GM12891 (cell line): Measurements from ENCODE around the gene RAC3.

Experiments used
- DNase-seq: peaks from one replicate; pipeline ENCODE4 v3.0.0; 2011; ENCODE audit warnings: low spot score; ENCODE audit not compliant: insufficient read length
- FAIRE-seq: peaks from 2 replicates; lab custom pipeline; 2011; peaks lifted over from hg19 to GRCh38; lab: Jason Lieb, UNC
- PAX5 ChIP-seq: IDR thresholded peaks from 2 replicates; pipeline ENCODE4 v1.6.1; 2011; ENCODE audit warnings: low read length, moderate library complexity, mild to moderate bottlenecking; ENCODE audit not compliant: insufficient read depth, severe bottlenecking
- POLR2A ChIP-seq: IDR thresholded peaks from 2 replicates; pipeline ENCODE4 v1.6.1; 2011; ENCODE audit warnings: low read depth, low read length, control low read depth
- POLR2AphosphoS5 ChIP-seq: IDR thresholded peaks from 2 replicates; pipeline ENCODE4 v1.6.1; 2011; ENCODE audit warnings: low read depth, low read length, control low read depth
- POU2F2 ChIP-seq: IDR thresholded peaks from 2 replicates; pipeline ENCODE4 v1.6.1; 2011; ENCODE audit warnings: low read depth, mild to moderate bottlenecking, control low read depth, low read length, moderate library complexity
- SPI1 ChIP-seq: IDR thresholded peaks from 2 replicates; pipeline ENCODE4 v1.6.1; 2011; ENCODE audit warnings: low read depth, low read length, control low read depth
- TAF1 ChIP-seq: IDR thresholded peaks from 2 replicates; pipeline ENCODE4 v1.6.1; 2011; ENCODE audit warnings: low read depth, low read length, control low read depth

RAC3 gene

DNA sequence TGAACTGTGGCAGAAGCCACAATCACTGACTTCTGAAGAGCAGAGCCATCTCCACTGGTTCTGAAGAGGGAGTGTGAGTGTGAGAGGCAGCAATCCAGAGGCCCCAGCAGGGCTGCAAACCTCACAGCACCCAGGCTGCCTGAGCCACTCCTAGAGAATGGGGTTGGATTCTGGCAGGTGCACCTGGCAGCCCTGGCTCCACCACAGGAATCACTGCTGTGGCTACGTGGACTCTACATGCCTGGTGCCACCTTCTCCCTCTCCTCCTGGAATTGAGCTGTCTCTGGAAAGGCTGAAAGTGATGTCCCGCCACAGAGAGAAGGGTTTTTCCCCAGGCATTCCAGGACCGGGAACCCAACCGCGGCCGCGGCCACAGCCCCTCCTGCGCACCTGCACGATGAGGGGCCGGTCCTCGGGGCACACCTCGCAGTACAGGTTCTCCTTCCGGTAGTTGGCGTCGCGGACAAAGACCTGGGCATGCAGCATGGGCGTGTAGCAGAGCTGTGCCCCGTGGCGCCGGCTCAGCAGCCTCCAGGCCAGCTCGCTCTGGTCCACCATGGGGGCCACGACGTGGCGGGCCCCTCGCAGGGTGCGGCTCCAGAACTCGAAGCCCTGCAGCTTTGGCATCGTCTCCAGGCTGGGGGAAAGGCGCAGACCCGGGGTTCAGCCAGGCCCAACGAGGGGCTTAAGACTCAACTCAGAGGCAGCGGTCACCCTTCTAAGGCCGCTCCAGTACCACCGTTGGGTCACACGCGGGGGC, 33.1 kb downstream of the RAC3 start:
- TF ChIP-seq POLR2A (peak; percentile 30; the same call in 1 of the 2 replicates), POU2F2 (no peak)
- DNase-seq (no peak), FAIRE-seq (peak; percentile 51)

DNA sequence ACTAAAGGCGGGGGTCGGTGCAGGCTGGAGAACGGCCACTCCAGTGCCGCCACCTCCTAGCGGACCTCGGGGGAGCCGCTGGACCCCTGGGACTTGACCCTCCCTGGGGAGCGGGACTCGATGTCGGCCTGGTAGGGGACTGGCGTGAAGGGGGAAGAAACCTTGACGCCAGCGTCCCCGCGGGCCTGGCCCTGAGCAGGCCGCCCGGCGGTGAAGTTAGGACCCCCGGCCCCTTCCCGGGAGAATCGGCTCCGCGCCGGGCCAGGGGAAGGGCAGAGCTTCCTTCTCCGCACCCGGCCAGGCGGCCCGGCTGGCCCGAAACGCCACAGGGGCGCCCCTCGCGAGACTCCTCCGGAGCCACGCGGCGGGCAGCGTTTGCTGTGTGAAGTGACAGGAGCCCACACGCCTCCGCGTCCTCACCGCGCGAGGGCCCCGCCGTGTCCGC, 33.7 kb downstream of the RAC3 start:
- no peak for TF ChIP-seq POLR2AphosphoS5
- TF ChIP-seq POU2F2, result no peak
- no peak for TF ChIP-seq TAF1
- TF ChIP-seq POLR2A, result no peak
- no peak for TF ChIP-seq PAX5
- TF ChIP-seq SPI1, result no peak
- DNase-seq (peak; percentile 83), FAIRE-seq (no peak)

DNA sequence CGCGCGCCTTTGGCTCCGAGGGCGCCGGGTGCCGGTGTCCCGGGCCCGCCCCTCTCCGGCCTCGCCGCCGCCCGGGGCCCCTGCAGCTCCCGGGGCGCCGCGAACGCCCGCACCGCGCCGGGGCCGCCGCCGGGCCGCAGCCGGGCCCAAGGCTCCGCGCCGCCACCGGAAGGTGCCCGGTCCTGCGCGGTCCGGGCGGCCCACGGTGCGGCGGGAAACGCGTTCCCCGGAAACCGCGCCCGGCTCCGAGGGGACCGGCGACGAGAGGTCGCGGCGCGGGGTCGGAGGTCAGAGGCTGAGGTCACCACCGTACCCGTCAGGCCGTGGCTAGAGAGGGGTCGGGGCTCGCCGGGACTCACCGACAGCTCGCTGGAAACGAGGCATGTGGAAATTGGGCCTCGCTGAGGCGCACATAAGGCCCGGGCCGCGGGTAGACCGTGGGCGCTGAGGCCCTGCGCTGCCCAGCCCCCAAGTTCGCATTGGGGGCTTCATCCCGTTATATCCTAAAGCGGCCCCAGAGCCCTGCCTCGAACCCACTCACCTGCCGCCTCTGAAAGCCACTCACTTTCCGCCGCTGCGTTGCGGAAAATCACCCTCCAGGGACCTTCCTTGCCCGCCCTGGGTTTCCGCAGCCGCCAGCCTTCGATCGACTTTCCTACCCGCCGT, 34.3 kb downstream of the RAC3 start, which contains the start of gene DUS1L:
DUS1L (minus strand) TSS at position 167 of the 666 bp plus-strand sequence. CDS start 745 bp downstream, outside the sequence.
- peak; percentile 76 for FAIRE-seq
- DNase-seq, result peak; percentile 96
- TF ChIP-seq POLR2A (no peak), POU2F2 (no peak), TAF1 (peak; percentile 75), PAX5 (peak; percentile 79), POLR2AphosphoS5 (no peak)

DNA sequence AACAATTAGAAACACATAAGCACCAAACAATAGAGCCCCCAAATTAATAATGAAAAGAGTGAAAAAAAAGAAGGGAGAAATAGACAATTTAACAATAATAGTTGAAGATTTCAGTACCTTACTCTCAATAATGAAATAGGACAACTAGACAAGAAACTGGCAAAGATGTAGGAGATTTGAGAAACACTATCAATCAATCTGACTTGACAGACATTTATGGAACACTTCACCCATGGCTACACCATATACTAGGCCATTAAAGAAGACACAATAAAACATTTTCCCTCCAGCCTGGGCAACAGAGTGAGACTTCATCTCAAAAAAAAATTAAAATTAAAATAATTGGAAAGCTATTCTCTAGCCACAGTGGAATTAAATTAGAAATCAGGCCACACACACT, 39.1 kb downstream of the RAC3 start:
- DNase-seq (no peak), FAIRE-seq (no peak)
- TF ChIP-seq SPI1 (no peak), PAX5 (no peak), POLR2AphosphoS5 (no peak), TAF1 (no peak), POU2F2 (no peak), POLR2A (no peak)

DNA sequence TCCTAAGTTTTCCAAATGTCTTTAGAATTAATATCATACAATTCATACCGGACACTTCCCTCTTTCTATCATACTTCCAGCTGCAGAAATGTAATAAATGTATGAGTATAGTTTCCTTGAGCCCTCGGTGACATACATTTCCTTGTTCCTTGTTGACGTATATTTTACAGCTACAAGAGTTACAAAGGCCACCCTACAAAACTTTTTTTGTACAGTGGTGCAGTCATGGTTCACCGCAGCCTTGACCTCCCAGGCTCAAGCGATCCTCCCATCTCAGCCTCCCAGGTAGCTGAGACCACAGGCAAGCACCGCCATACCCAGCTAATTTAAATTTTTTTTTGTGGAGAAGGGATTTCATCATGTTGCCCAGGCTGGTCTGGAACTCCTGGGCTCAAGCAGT, 41.3 kb downstream of the RAC3 start:
- FAIRE-seq, result no peak
- no peak for DNase-seq
- TF ChIP-seq TAF1, result no peak
- no peak for TF ChIP-seq PAX5
- no peak for TF ChIP-seq POLR2A

DNA sequence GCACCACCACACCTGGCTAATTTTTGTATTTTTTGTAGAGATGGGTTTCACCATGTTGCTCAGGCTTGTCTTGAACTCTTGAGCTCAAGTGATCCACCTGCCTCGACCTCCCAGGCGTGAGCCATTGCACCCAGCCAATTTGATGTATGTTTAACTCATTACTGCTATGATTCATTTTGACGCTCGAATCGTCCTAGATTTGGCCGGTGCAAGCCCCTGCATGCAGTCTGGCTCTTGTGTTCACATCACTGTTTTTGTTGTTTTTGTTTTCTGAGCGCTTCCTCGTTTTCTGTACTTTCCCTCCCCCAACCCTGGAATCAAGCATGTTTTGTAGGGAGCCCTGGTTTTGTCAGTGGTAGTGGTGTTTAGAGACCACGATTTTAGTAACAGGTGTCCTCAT, 42.0 kb downstream of the RAC3 start:
- FAIRE-seq, result no peak
- TF ChIP-seq POLR2A (no peak), SPI1 (no peak), TAF1 (no peak)
- DNase-seq, result no peak

DNA sequence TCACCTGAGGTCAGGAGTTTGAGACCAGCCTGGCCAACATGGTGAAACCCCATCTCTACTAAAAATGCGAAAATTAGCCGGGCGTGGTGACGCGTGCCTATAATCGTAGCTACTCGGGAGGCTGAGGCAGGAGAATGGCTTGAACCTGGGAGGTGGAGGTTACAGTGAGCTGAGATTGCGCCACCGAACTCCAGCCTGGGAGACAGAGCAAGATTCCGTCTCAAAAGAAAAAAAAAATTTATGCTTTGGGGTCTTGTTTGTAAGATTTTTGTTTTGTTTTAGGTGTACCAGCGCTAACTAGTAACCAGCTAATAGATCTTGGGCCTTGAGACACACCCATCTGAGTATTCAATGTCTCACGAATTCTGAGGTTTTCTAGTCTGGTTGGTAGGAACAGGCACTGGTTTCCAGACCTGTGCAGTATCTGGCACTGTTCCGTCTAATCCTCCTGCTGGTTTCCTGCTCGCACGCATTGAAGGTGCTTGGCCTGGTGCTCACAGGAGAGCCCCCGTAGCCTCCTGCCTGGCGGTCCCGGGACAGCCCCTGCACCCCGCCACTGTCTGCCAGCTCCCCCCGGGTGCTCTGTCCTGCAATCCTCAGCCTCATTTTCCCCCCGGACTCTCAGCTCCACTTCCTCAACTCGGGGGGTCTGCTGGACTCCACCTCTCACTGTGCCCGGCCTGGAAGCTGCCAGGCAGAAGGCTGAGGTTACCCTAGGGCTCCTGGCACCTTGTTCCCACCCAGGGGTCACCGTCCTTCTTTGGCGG, 44.7 kb downstream of the RAC3 start:
- no peak for DNase-seq
- FAIRE-seq, result no peak
- no peak for TF ChIP-seq POLR2A
- TF ChIP-seq POU2F2, result no peak
- TF ChIP-seq TAF1, result no peak
- 0 out of 2 replicates have a peak, but pooled peaks have one; percentile 20 for TF ChIP-seq POLR2AphosphoS5
- TF ChIP-seq PAX5, result no peak
- no peak for TF ChIP-seq SPI1

DNA sequence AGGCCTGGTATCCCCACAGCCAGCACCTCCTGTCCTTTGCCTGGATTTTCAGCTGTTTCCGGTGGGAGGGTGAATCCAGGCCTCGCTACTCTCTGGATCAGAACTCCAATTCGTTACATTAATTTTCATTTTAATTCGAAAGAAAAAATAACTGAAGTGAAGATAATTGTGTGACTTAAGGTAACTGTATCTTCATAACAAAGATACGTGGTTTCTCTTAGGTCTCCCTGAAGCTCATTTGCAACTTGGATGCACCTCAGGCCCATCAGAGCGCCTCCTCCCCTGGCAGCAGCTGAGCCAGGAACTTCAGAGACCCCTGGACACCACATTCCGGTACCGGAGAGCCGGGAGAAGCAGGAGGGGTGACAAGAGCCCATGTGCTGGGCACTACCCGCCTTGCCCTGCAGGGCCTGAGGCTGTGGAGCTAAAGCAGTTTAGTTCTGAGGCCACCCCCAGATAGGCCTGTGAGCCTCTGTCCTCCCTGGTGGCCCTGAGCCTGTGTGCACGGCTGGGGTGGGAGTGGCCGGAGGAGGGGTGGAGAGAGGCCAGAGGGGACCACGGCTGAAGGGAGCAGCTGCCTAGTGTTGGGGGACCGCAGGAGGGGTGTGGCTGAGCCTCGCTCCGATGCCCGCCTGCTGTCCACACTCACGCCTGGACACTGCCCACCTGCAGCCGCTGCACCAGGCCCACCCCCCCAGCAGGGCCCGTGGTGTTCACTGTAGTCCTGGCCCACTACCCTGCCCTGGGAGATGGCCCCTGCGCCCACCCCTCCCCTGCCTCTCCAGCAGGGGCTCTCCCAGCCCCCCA, 45.5 kb downstream of the RAC3 start:
- TF ChIP-seq TAF1 (no peak), POU2F2 (no peak), POLR2A (no peak), SPI1 (no peak), POLR2AphosphoS5 (no peak; the same call in 1 of the 2 replicates), PAX5 (no peak)
- FAIRE-seq (no peak), DNase-seq (no peak)
